Activated gamma-delta T cell treated with anti-CD3 and anti-CD28 coated beads, Interleukin-2, amount 50 U/mL, for 16 hours (primary cell): ENCODE results near the gene UFD1.

Source experiments
- DNase-seq: peaks from one replicate; pipeline ENCODE4 v3.0.0-alpha.2; 2020; ENCODE audit warnings: low read depth

Gene UFD1

GRCh38 chr22:19516378-19517170 is 37.6 kb upstream of the UFD1 start:
- DNase-seq, result no peak

- no peak for DNase-seq
Measured at GRCh38 chr22:19515654-19516377, 36.8 kb upstream of the UFD1 start.

GRCh38 chr22:19514831-19515565 is 36.0 kb upstream of the UFD1 start:
- no peak for DNase-seq

- DNase-seq, result no peak
Measured at GRCh38 chr22:19513823-19514222, 34.8 kb upstream of the UFD1 start.

GRCh38 chr22:19510919-19511341 is 31.9 kb upstream of the UFD1 start:
- DNase-seq, result no peak

- no peak for DNase-seq
Measured at GRCh38 chr22:19509923-19510322, 30.9 kb upstream of the UFD1 start.

GRCh38 chr22:19509191-19509590 is 30.2 kb upstream of the UFD1 start:
- no peak for DNase-seq

- no peak for DNase-seq
Measured at GRCh38 chr22:19508024-19508776, 29.2 kb upstream of the UFD1 start.

GRCh38 chr22:19507534-19507861 is 28.5 kb upstream of the UFD1 start:
- DNase-seq, result no peak

- DNase-seq, result no peak
Measured at GRCh38 chr22:19506212-19506611, 27.2 kb upstream of the UFD1 start.

GRCh38 chr22:19505735-19506126 is 26.7 kb upstream of the UFD1 start:
- no peak for DNase-seq

GRCh38 chr22:19504900-19505734 is 26.1 kb upstream of the UFD1 start:
- DNase-seq, result no peak

GRCh38 chr22:19503869-19504268 is 24.9 kb upstream of the UFD1 start:
- no peak for DNase-seq

GRCh38 chr22:19503367-19503766 is 24.4 kb upstream of the UFD1 start:
- no peak for DNase-seq

GRCh38 chr22:19501897-19502447 is 23.0 kb upstream of the UFD1 start:
- DNase-seq, result no peak

GRCh38 chr22:19499880-19500242 is 20.9 kb upstream of the UFD1 start:
- DNase-seq, result no peak

- DNase-seq, result no peak
Measured at GRCh38 chr22:19499236-19499879, 20.4 kb upstream of the UFD1 start.

GRCh38 chr22:19498866-19499190 is 19.8 kb upstream of the UFD1 start:
- DNase-seq, result no peak

- no peak for DNase-seq
Measured at GRCh38 chr22:19498154-19498865, 19.3 kb upstream of the UFD1 start.

- no peak for DNase-seq
Measured at GRCh38 chr22:19497245-19497644, 18.3 kb upstream of the UFD1 start.
